B cell (primary cell): ENCODE data around the gene TMEM213. TPM values are rescaled to one million over a fixed set of nuclear protein-coding genes. Genes with fewer than 3 reads are reported as not detected.

ENCODE experiments used
- ATAC-seq: fragments of 200-7000 bp; cut with Tn5 transposase; one replicate; pipeline ENCODE4 v1.10.0; 2021; ENCODE audit warnings: low read depth, mild to moderate bottlenecking, moderate number of reproducible peaks, moderate library complexity
- CTCF ChIA-PET: fragments of 350-600 bp; sonication (Branson Sonifier 250); formaldehyde crosslinking; loops from one replicate; lab custom pipeline; 2021; ENCODE audit warnings: antibody characterized with exemption, inconsistent platforms; lab: Charles Lee
- POLR2A ChIA-PET: fragments of 350-600 bp; sonication (Branson Sonifier 250); formaldehyde crosslinking; loops from one replicate; lab custom pipeline; 2021; ENCODE audit warnings: antibody characterized with exemption; lab: Charles Lee
- DNase-seq: peaks from one replicate; pipeline ENCODE4 v3.0.0; 2013
- H2AFZ ChIP-seq: 2 replicates; pipeline ENCODE4 v1.6.1; 2012; ENCODE audit warnings: mild to moderate bottlenecking, low read depth, low read length; ENCODE audit not compliant: insufficient read depth, poor library complexity, severe bottlenecking
- H3K27ac ChIP-seq, 2 donors: 1 replicate in 1 of 2; 2 replicates in 1 of 2; pipeline ENCODE4 v1.5.1; 2012 to 2013; ENCODE audit warnings: low read length in 2 of 2, mild to moderate bottlenecking in 2 of 2, moderate library complexity in 1 of 2
- H3K27me3 ChIP-seq, 4 experiments: fragments of 200-600 bp in 1 of 4; sonication (generic) in 1 of 4; replicated peaks in 1 of 4; 1 replicate in 2 of 4; 2 replicates in 2 of 4; pipeline versions ENCODE4 v1.6.1 to v1.7.0; 2013 to 2016; ENCODE audit warnings: low read length in 3 of 4, mild to moderate bottlenecking in 2 of 4, mixed read lengths in 1 of 4, moderate library complexity in 1 of 4; ENCODE audit not compliant: insufficient read depth in 4 of 4, control insufficient read depth in 3 of 4; ENCODE audit errors: control extremely low read depth in 1 of 4
- H3K36me3 ChIP-seq, 2 experiments: replicated peaks in 1 of 2; 1 replicate in 1 of 2; 2 replicates in 1 of 2; pipeline versions ENCODE4 v1.6.1 to v1.7.1; 2013; ENCODE audit warnings: low read length in 1 of 2; ENCODE audit not compliant: insufficient read depth in 2 of 2, control insufficient read depth in 1 of 2; ENCODE audit errors: control extremely low read depth in 1 of 2, extremely low read depth in 1 of 2
- H3K4me1 ChIP-seq, 2 donors: fragments of 200-600 bp in 1 of 2; sonication (generic) in 1 of 2; 1 replicate in 1 of 2; 2 replicates in 1 of 2; pipeline versions ENCODE4 v1.5.1 to v1.6.1; 2013 to 2017; ENCODE audit warnings: low read length in 2 of 2; ENCODE audit not compliant: control insufficient read depth in 2 of 2, insufficient read depth in 2 of 2
- H3K4me2 ChIP-seq: replicated peaks from 2 replicates; pipeline ENCODE3; 2012; ENCODE audit warnings: mild to moderate bottlenecking, low read depth, low read length; ENCODE audit not compliant: poor library complexity, severe bottlenecking
- H3K4me3 ChIP-seq, 5 experiments: fragments of 200-600 bp in 1 of 5; sonication (generic) in 1 of 5; 1 replicate in 3 of 5; 2 replicates in 2 of 5; pipeline versions ENCODE4 v1.5.1 to v1.7.0; 2011 to 2016; ENCODE audit warnings: low read length in 4 of 5, mild to moderate bottlenecking in 4 of 5, low read depth in 2 of 5, control low read depth in 1 of 5, moderate library complexity in 1 of 5; ENCODE audit not compliant: insufficient read depth in 1 of 5; ENCODE audit errors: control extremely low read depth in 1 of 5, extremely low read depth in 1 of 5
- H3K79me2 ChIP-seq: fragments of 200-600 bp; sonication (generic); one replicate; pipeline ENCODE4 v1.6.0; 2016; ENCODE audit warnings: low read length; ENCODE audit not compliant: control insufficient read depth, insufficient read depth
- H3K9ac ChIP-seq: fragments of 200-600 bp; sonication (generic); 2 replicates; pipeline ENCODE4 v1.6.1; 2017; ENCODE audit warnings: mild to moderate bottlenecking, low read length, moderate library complexity
- H3K9me3 ChIP-seq, 3 donors: one replicate each; pipeline versions ENCODE4 v1.6.1 to v1.7.1; 2013; ENCODE audit warnings: low read length in 2 of 3; ENCODE audit not compliant: control insufficient read depth in 2 of 3, insufficient read depth in 1 of 3; ENCODE audit errors: control extremely low read depth in 1 of 3
- H4K20me1 ChIP-seq: 2 replicates; pipeline ENCODE4 v1.6.0; 2012; ENCODE audit warnings: mild to moderate bottlenecking, low read length; ENCODE audit not compliant: insufficient read depth, control insufficient read depth, poor library complexity, severe bottlenecking
- H3K27ac Mint-ChIP-seq: one replicate; pipeline ENCODE4 v1.8.0; 2021; ENCODE audit warnings: mixed read lengths
- H3K27me3 Mint-ChIP-seq: one replicate; pipeline ENCODE4 v1.8.0; 2021; ENCODE audit warnings: mixed read lengths
- H3K4me1 Mint-ChIP-seq: one replicate; pipeline ENCODE4 v1.8.0; 2021; ENCODE audit warnings: mixed read lengths
- H3K4me3 Mint-ChIP-seq: one replicate; pipeline ENCODE4 v1.8.0; 2021; ENCODE audit warnings: mixed read lengths
- H3K9me3 Mint-ChIP-seq: one replicate; pipeline ENCODE4 v1.8.0; 2022; ENCODE audit warnings: mixed read lengths; ENCODE audit not compliant: insufficient read depth
- CTCF ChIP-seq: fragments of 200-600 bp; IDR thresholded peaks from one replicate; pipeline ENCODE4 v1.8.0; 2022; ENCODE audit warnings: antibody characterized with exemption, mild to moderate bottlenecking
- EZH2 ChIP-seq: IDR thresholded peaks from 2 replicates; pipeline ENCODE4 v1.6.1; 2012; ENCODE audit warnings: borderline replicate concordance, low read depth, mild to moderate bottlenecking, moderate library complexity, low read length; ENCODE audit not compliant: insufficient read depth, poor library complexity, severe bottlenecking
- WGBS: methylation state at CpG from one replicate; pipeline ENCODE4 v1.1.5; 2013; ENCODE audit warnings: missing lambda C conversion rate; ENCODE audit not compliant: insufficient coverage; 5-methylcytosine and 5-hydroxymethylcytosine counted together
- intact Hi-C: fragments of 100-400 bp; cut with micrococcal nuclease; formaldehyde crosslinking; loops from one replicate; pipeline ENCODE4 v1.10.0; 2022
- polyA plus RNA-seq: library from polyadenylated mRNA; depleted of rRNA; stranded (reverse); fragments of >200 nt; gene quantifications from 2 replicates; pipeline ENCODE4 v1.2.3, GENCODE V29; 2012
- total RNA-seq, 2 donors: library from RNA; stranded (reverse); fragments of 120-200 nt in 1 of 2; gene quantifications; 1 replicate in 1 of 2; 2 replicates in 1 of 2; pipeline versions ENCODE4 v1.2.3 to v1.2.4, GENCODE V29; 2013 to 2022

TMEM213 gene
- total and polyA plus RNA-seq, 2 donors (not counting 1 experiment from before 2014, with no cell fraction given), result not detected

DNA sequence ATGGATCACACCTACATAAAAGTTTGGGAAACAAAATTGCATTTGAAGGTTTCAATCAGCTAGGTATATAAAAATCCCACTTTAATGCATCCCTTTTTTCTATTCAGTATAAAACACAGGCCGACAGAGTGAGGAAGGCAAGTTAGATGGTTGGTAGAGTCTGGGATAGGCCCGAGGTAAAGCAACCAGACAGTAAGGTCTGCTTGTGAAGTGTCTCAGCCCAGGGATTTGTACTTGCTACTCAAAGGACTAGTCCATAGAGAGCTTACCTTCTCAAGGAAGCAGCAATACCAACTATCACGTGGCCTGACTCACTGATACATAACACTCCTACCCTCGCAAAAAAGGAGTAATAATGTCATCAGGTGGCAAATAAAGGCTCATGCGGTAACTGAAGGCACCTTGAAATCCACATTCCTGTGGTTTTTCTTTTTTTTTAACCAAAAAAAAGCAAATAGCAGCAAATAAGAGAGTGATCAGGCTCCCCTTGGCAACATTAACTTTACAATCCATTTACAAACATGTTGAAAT, 56.4 kb downstream of the TMEM213 start:
- CTCF ChIA-PET, result no interaction called here
- Mint-ChIP-seq H3K9me3 (peaks cover 10% of the 10 kb centered on the region), H3K4me3 (no peak overlapping the region), H3K27me3 (no peaks in the 10 kb centered on the region), H3K27ac (no peak overlapping the region), H3K4me1 (no peaks in the 10 kb centered on the region)
- 82% methylated on average over 2 of the region's 5 CpGs for WGBS
- Histone ChIP-seq H3K27me3 (no peaks in the 10 kb centered on the region), H3K9ac (no peak overlapping the region), H3K36me3 (no peaks in the 10 kb centered on the region), H3K4me1 (no peaks in the 10 kb centered on the region), H3K4me2 (no peak overlapping the region), H3K79me2 (no peaks in the 10 kb centered on the region), H3K4me3 (no peak overlapping the region), H4K20me1 (no peaks in the 10 kb centered on the region), H3K9me3 (peaks cover 0 to 8% (median 3%) of the 10 kb centered on the region in 3 donors), H2AFZ (no peak overlapping the region), H3K27ac (no peak overlapping the region)
- no peak for ATAC-seq
- DNase-seq, result no peak
- POLR2A ChIA-PET, result no interaction called here
- no peak for TF ChIP-seq CTCF
- TF ChIP-seq EZH2, result no peak
- intact Hi-C loops, result no loop called here

GRCh38 chr7:138857728-138858127, 59.9 kb downstream of the TMEM213 start:
- H3K27me3 ChIP-seq, result no peaks in the 10 kb centered on the region
- H3K4me2 ChIP-seq, result no peak overlapping the region
- Mint-ChIP-seq H3K4me1 (no peaks in the 10 kb centered on the region), H3K27me3 (no peaks in the 10 kb centered on the region), H3K9me3 (peaks cover 7% of the 10 kb centered on the region), H3K27ac (no peak overlapping the region), H3K4me3 (no peak overlapping the region)
- ChIA-PET CTCF (no interaction called here), POLR2A (no interaction called here)
- H3K4me1 ChIP-seq, result no peaks in the 10 kb centered on the region
- intact Hi-C loops, result no loop called here
- DNase-seq, result no peak
- H2AFZ ChIP-seq, result no peak overlapping the region
- H3K36me3 ChIP-seq, result no peaks in the 10 kb centered on the region
- no peak overlapping the region for H3K4me3 ChIP-seq
- TF ChIP-seq CTCF (no peak), EZH2 (no peak)
- no peak for ATAC-seq
- no peak overlapping the region for H3K9ac ChIP-seq
- peaks cover 0 to 8% (median 3%) of the 10 kb centered on the region in 3 donors for H3K9me3 ChIP-seq
- H4K20me1 ChIP-seq, result no peaks in the 10 kb centered on the region
- no peak overlapping the region for H3K27ac ChIP-seq
- no peaks in the 10 kb centered on the region for H3K79me2 ChIP-seq
